HFFc6 (cell line): Measurements from ENCODE around the gene NKX2-3. TPM values are rescaled to one million over a fixed set of nuclear protein-coding genes. Genes with fewer than 3 reads are reported as not detected.

Experiments
- DNase-seq: peaks from one replicate; pipeline ENCODE4 v3.0.0-alpha.2; 2018
- H3K27ac Mint-ChIP-seq: 2 replicates; pipeline ENCODE4 v1.8.0; 2020; ENCODE audit warnings: mild to moderate bottlenecking, mixed read lengths
- H3K27me3 Mint-ChIP-seq: 2 replicates; pipeline ENCODE4 v1.8.0; 2021; ENCODE audit warnings: mild to moderate bottlenecking, moderate library complexity, mixed read lengths; ENCODE audit not compliant: insufficient read depth
- H3K36me3 Mint-ChIP-seq: 2 replicates; pipeline ENCODE4 v1.8.0; 2021; ENCODE audit warnings: low read depth, mixed read lengths
- H3K4me1 Mint-ChIP-seq: 2 replicates; pipeline ENCODE4 v1.8.0; 2020; ENCODE audit warnings: low read depth, mixed read lengths
- H3K4me3 Mint-ChIP-seq: 2 replicates; pipeline ENCODE4 v1.8.0; 2020; ENCODE audit warnings: mild to moderate bottlenecking, moderate library complexity, mixed read lengths
- H3K9me3 Mint-ChIP-seq: 2 replicates; pipeline ENCODE4 v1.8.0; 2020; ENCODE audit warnings: mild to moderate bottlenecking, mixed read lengths
- CTCF ChIP-seq: fragments of 200-600 bp; sonication (generic); IDR thresholded peaks from 2 replicates; pipeline ENCODE4 v1.5.0; 2021; ENCODE audit warnings: antibody characterized with exemption, mild to moderate bottlenecking
- total RNA-seq, 6 experiments: library from RNA; stranded (reverse); fragmentation: NEBNext Ultra II Directional; extraction: Animal tissue kit (Norgen Biotek cat#: 25700); gene quantifications; 2 replicates in 1 of 6; 3 replicates in 5 of 6; pipeline ENCODE4 v1.2.3, GENCODE V29; 2021

Gene NKX2-3
- total RNA-seq, 6 experiments from 2014 or later, result not detected

GRCh38 chr10:99540657-99541531, 8.2 kb downstream of the NKX2-3 start:
- DNase-seq, result no peak
- H3K4me3 Mint-ChIP-seq, result no peak overlapping the region
- H3K4me1 Mint-ChIP-seq, result peaks cover 7% of the 10 kb centered on the region
- TF ChIP-seq CTCF, result no peak
- H3K9me3 Mint-ChIP-seq, result no peaks in the 10 kb centered on the region
- H3K27me3 Mint-ChIP-seq, result peaks cover 67% of the 10 kb centered on the region
- no peaks in the 10 kb centered on the region for H3K36me3 Mint-ChIP-seq
- no peak overlapping the region for H3K27ac Mint-ChIP-seq

GRCh38 chr10:99544322-99544721, 11.6 kb downstream of the NKX2-3 start:
- no peak for TF ChIP-seq CTCF
- peaks cover 11% of the 10 kb centered on the region for H3K4me1 Mint-ChIP-seq
- H3K4me3 Mint-ChIP-seq, result no peak overlapping the region
- DNase-seq, result no peak
- H3K36me3 Mint-ChIP-seq, result no peaks in the 10 kb centered on the region
- H3K27me3 Mint-ChIP-seq, result peaks cover 43% of the 10 kb centered on the region
- H3K27ac Mint-ChIP-seq, result no peak overlapping the region
- H3K9me3 Mint-ChIP-seq, result no peaks in the 10 kb centered on the region

- Mint-ChIP-seq H3K9me3 (no peaks in the 10 kb centered on the region), H3K36me3 (no peaks in the 10 kb centered on the region), H3K4me3 (no peak overlapping the region), H3K27ac (no peak overlapping the region), H3K4me1 (peaks cover 26% of the 10 kb centered on the region), H3K27me3 (peaks cover 35% of the 10 kb centered on the region)
- peak; percentile 65; the same call in 1 of the 2 replicates for TF ChIP-seq CTCF
- DNase-seq, result peak; percentile 34
Measured at GRCh38 chr10:99548041-99548530, 15.3 kb downstream of the NKX2-3 start.

- peak; percentile 40 for DNase-seq
- no peak for TF ChIP-seq CTCF
- Mint-ChIP-seq H3K27me3 (peaks cover 38% of the 10 kb centered on the region), H3K4me1 (peaks cover 32% of the 10 kb centered on the region), H3K4me3 (no peak overlapping the region), H3K36me3 (no peaks in the 10 kb centered on the region), H3K27ac (no peak overlapping the region), H3K9me3 (no peaks in the 10 kb centered on the region)
Measured at GRCh38 chr10:99551158-99551557, 18.4 kb downstream of the NKX2-3 start.

GRCh38 chr10:99551616-99552015, 18.9 kb downstream of the NKX2-3 start:
- DNase-seq, result no peak
- TF ChIP-seq CTCF, result no peak
- Mint-ChIP-seq H3K36me3 (no peaks in the 10 kb centered on the region), H3K27ac (no peak overlapping the region), H3K4me1 (peaks cover 35% of the 10 kb centered on the region), H3K27me3 (peaks cover 37% of the 10 kb centered on the region), H3K4me3 (no peak overlapping the region), H3K9me3 (no peaks in the 10 kb centered on the region)
